Spleen (tissue), 7 donors: ENCODE data around the gene ROR1.

ENCODE experiments used
- CTCF ChIP-seq, 11 experiments: fragments of 200-600 bp in 7 of 11; fragments of 450-650 bp in 4 of 11; sonication (generic) in 4 of 11; IDR thresholded peaks in 8 of 11; conservative IDR thresholded peaks in 3 of 11; 1 replicate in 7 of 11; 2 replicates in 4 of 11; pipeline versions ENCODE4 v1.4.0 to v1.8.0; 2016 to 2021; ENCODE audit warnings: antibody characterized with exemption in 11 of 11, inconsistent platforms in 4 of 11, mild to moderate bottlenecking in 1 of 11
- POLR2A ChIP-seq, 3 donors: fragments of 450-650 bp; IDR thresholded peaks; one replicate each; pipeline ENCODE4 v1.5.1; 2017; ENCODE audit warnings: antibody characterized with exemption in 3 of 3, mild to moderate bottlenecking in 1 of 3
- donor health status: DM: no; HTN: no; CAD: no; lungs with moderate emphysema.
- donor health status: DM: no; HTN: no; CAD: no.
- donor health status: DM: no; HTN: no; CAD: no.

- no peak for TF ChIP-seq CTCF (IDR thresholded peaks at IDR 0.05 in 8 of 11, conservative IDR thresholded peaks at IDR 0.05 in 3 of 11)
- TF ChIP-seq POLR2A (IDR thresholded peaks at IDR 0.05): no peak
Observed at GRCh38 chr1:63875636-63876035, 101.8 kb downstream of the ROR1 start.
